Cardiac septum (tissue), 1 donor: ENCODE measurements around the gene KPNB1. TPM values are rescaled to one million over a fixed set of nuclear protein-coding genes. Genes with fewer than 3 reads are reported as not detected.

Source experiments
- total RNA-seq: library from RNA; stranded (reverse); fragmentation: NEBNext Ultra II Directional; extraction: Animal tissue kit (Norgen Biotek cat#: 25700); gene quantifications from one replicate; pipeline ENCODE4 v1.2.1, GENCODE V29; 2021
- donor health status: DM: no; HTN: no; CAD: no.

The KPNB1 gene
- total RNA-seq, 1 donor from 2014 or later: 185 TPM

Other genes with a start within 250 kb of the KPNB1 start
- 73.1 TPM for gene NPEPPS, start 118.8 kb upstream of the KPNB1 start, total RNA-seq
- 11.2 TPM for gene TBKBP1, start 44.2 kb downstream of the KPNB1 start, total RNA-seq
- 0.30 TPM for gene TBX21, start 83.3 kb downstream of the KPNB1 start, total RNA-seq
- 8.7 TPM for gene OSBPL7, start 171.9 kb downstream of the KPNB1 start, total RNA-seq
- 55.5 TPM for gene MRPL10, start 181.6 kb downstream of the KPNB1 start, total RNA-seq
- gene LRRC46, start 181.8 kb downstream of the KPNB1 start, total RNA-seq: 0.27 TPM
- gene SCRN2, start 191.4 kb downstream of the KPNB1 start, total RNA-seq: 32.1 TPM
- gene SP6, start 201.2 kb downstream of the KPNB1 start, total RNA-seq: 0.08 TPM
- gene SP2, start 246.3 kb downstream of the KPNB1 start, total RNA-seq: 16.3 TPM